Transverse colon (tissue), 4 donors: ENCODE data around the gene AGAP1. TPM values are rescaled to one million over a fixed set of nuclear protein-coding genes. Genes with fewer than 3 reads are reported as not detected.

Experiments
- DNase-seq: peaks from one replicate; pipeline ENCODE4 v3.0.0-alpha.2; 2019
- H3K27ac ChIP-seq, 4 donors: fragments of 200-600 bp; sonication (generic); 2 replicates each; pipeline ENCODE4 v1.5.1; 2016 to 2018; ENCODE audit warnings: inconsistent platforms in 4 of 4
- H3K27me3 ChIP-seq: fragments of 200-600 bp; sonication (generic); 2 replicates; pipeline ENCODE4 v1.5.1; 2017; ENCODE audit warnings: inconsistent platforms
- H3K36me3 ChIP-seq, 4 donors: fragments of 200-600 bp; sonication (generic); 2 replicates each; pipeline ENCODE4 v1.5.1; 2017 to 2019; ENCODE audit warnings: inconsistent platforms in 4 of 4
- H3K4me1 ChIP-seq, 4 donors: fragments of 200-600 bp; sonication (generic); 2 replicates each; pipeline ENCODE4 v1.5.1; 2017 to 2020; ENCODE audit warnings: inconsistent platforms in 4 of 4
- H3K4me3 ChIP-seq, 4 donors: fragments of 200-600 bp; sonication (generic); 1 replicate in 1 of 4; 2 replicates in 3 of 4; pipeline versions ENCODE4 v1.5.1 to v1.6.1; 2017 to 2019; ENCODE audit warnings: inconsistent platforms in 4 of 4
- H3K9me3 ChIP-seq, 2 donors: fragments of 200-600 bp; sonication (generic); 2 replicates each; pipeline ENCODE4 v1.5.1; 2017 to 2019; ENCODE audit warnings: inconsistent platforms in 2 of 2
- CTCF ChIP-seq, 5 experiments: fragments of 200-600 bp in 3 of 5; fragments of 450-650 bp in 2 of 5; sonication (generic) in 3 of 5; IDR thresholded peaks; 1 replicate in 2 of 5; 2 replicates in 3 of 5; pipeline ENCODE4 v1.5.1; 2016 to 2017; ENCODE audit warnings: antibody characterized with exemption in 5 of 5, inconsistent platforms in 3 of 5, mild to moderate bottlenecking in 2 of 5, moderate library complexity in 1 of 5
- EP300 ChIP-seq: sonication (generic); formaldehyde crosslinking; IDR thresholded peaks from one replicate; pipeline ENCODE4 v1.6.1; 2017; ENCODE audit warnings: antibody characterized with exemption, low read depth
- POLR2A ChIP-seq: fragments of 450-650 bp; IDR thresholded peaks from one replicate; pipeline ENCODE4 v1.6.1; 2016; ENCODE audit warnings: antibody characterized with exemption, mild to moderate bottlenecking, moderate library complexity
- POLR2AphosphoS5 ChIP-seq, 3 donors: sonication (generic); formaldehyde crosslinking; IDR thresholded peaks; one replicate each; pipeline ENCODE4 v1.6.1; 2016; ENCODE audit warnings: antibody characterized with exemption in 3 of 3
- WGBS, 2 donors: methylation state at CpG; one replicate each; pipeline ENCODE4 v1.1.5; 2018; ENCODE audit warnings: low coverage in 1 of 2; 5-methylcytosine and 5-hydroxymethylcytosine counted together
- in situ Hi-C, 4 donors: fragments of 200-750 bp; cut with MboI; loops; one replicate each; pipeline versions ENCODE4 v1.15.0 to v1.15.1; 2017; ENCODE audit warnings: low sequenced_read_pairs in 3 of 4, low pct_ligation_motif_present in 1 of 4, low pct_unique_long_range_greater_than_20kb in 1 of 4
- intact Hi-C: fragments of 100-400 bp; cut with DNase I; formaldehyde crosslinking; loops from one replicate; pipeline ENCODE4 v1.15.1; 2023; ENCODE audit warnings: low total_unique reads
- total RNA-seq, 4 donors: library from RNA; depleted of rRNA; stranded (reverse); fragments of >200 nt; gene quantifications; one replicate each; pipeline ENCODE4 v1.1.0, GENCODE V29; 2016

The AGAP1 gene
- total RNA-seq, 4 donors from 2014 or later, result 56.1 to 96.9 (median 71.2) TPM

GRCh38 chr2:235603659-235604058, 109.8 kb downstream of the AGAP1 start:
- WGBS, 2 donors, result 92 to 97% methylated on average over 7 to 8 of the region's 8 CpGs
- intact Hi-C loops (no loop called here), in situ Hi-C loops (loop anchor here (10.0 kb wide), 1 partner anchor 141 kb away; no protein-coding TSS in a partner anchor)
- TF ChIP-seq POLR2AphosphoS5 (IDR thresholded peaks at IDR 0.05) (no peak), EP300 (no peak), POLR2A (no peak), CTCF (IDR thresholded peaks at IDR 0.05) (no peak)
- H3K27ac ChIP-seq, result no peak overlapping the region
- DNase-seq, result no peak
- H3K9me3 ChIP-seq, result no peaks in the 10 kb centered on the region
- no peaks in the 10 kb centered on the region for H3K36me3 ChIP-seq
- peaks cover 0 to 16% (median 4%) of the 10 kb centered on the region in 4 donors for H3K4me1 ChIP-seq
- no peak overlapping the region for H3K4me3 ChIP-seq
- no peaks in the 10 kb centered on the region for H3K27me3 ChIP-seq

GRCh38 chr2:235605312-235606003, 111.6 kb downstream of the AGAP1 start:
- intact Hi-C loops (no loop called here), in situ Hi-C loops (loop anchor here (10.0 kb wide), 1 partner anchor 139 kb away; no protein-coding TSS in a partner anchor)
- peak overlapping the region; percentile 18 to 50 (median 36) for H3K27ac ChIP-seq
- WGBS, 2 donors, result 65 to 68% methylated on average over 6 to 22 of the region's 22 CpGs
- H3K9me3 ChIP-seq, result no peaks in the 10 kb centered on the region
- H3K36me3 ChIP-seq, result no peaks in the 10 kb centered on the region
- no peaks in the 10 kb centered on the region for H3K27me3 ChIP-seq
- DNase-seq, result peak; percentile 54
- TF ChIP-seq POLR2AphosphoS5 (IDR thresholded peaks at IDR 0.05) (peak; percentile 34 to 60 (median 50)), POLR2A (no peak), EP300 (peak; percentile 53), CTCF (IDR thresholded peaks at IDR 0.05) (no peak)
- peaks cover 0 to 6% (median under 1%) of the 10 kb centered on the region in 4 donors for H3K4me1 ChIP-seq
- H3K4me3 ChIP-seq, result no peak overlapping the region

- Histone ChIP-seq H3K27ac (peak overlapping the region; percentile 7 to 50 (median 20)), H3K36me3 (no peaks in the 10 kb centered on the region), H3K4me3 (no peak overlapping the region), H3K27me3 (no peaks in the 10 kb centered on the region), H3K9me3 (no peaks in the 10 kb centered on the region), H3K4me1 (peaks cover 0 to 6% (median 0%) of the 10 kb centered on the region in 4 donors)
- TF ChIP-seq CTCF (IDR thresholded peaks at IDR 0.05), result no peak
- no peak for TF ChIP-seq EP300
- TF ChIP-seq POLR2A, result no peak
- no peak for TF ChIP-seq POLR2AphosphoS5 (IDR thresholded peaks at IDR 0.05)
- intact Hi-C loops, result no loop called here
- 65 to 72% methylated on average over 6 to 10 of the region's 10 CpGs for WGBS, 2 donors
- in situ Hi-C loops, result loop anchor here (10.0 kb wide), 1 partner anchor 139 kb away; no protein-coding TSS in a partner anchor
- no peak for DNase-seq
Measured at GRCh38 chr2:235606004-235606715, 112.3 kb downstream of the AGAP1 start.

GRCh38 chr2:235607546-235608199, 113.8 kb downstream of the AGAP1 start:
- WGBS, 2 donors, result 69 to 75% methylated on average over 5 to 18 of the region's 18 CpGs
- Histone ChIP-seq H3K9me3 (no peaks in the 10 kb centered on the region), H3K27ac (no peak overlapping the region)

More at GRCh38 chr2:235607546-235608199, 113.8 kb downstream of the AGAP1 start:
- intact Hi-C loops, result no loop called here
- in situ Hi-C loops, result loop anchor here (10.0 kb wide), 1 partner anchor 137 kb away; no protein-coding TSS in a partner anchor
- Histone ChIP-seq H3K4me3 (no peak overlapping the region), H3K4me1 (peaks cover 0 to 6% (median 0%) of the 10 kb centered on the region in 4 donors), H3K27me3 (no peaks in the 10 kb centered on the region), H3K36me3 (no peaks in the 10 kb centered on the region)
- no peak for DNase-seq
- TF ChIP-seq CTCF (IDR thresholded peaks at IDR 0.05), result no peak
